H9 (cell line): ENCODE measurements around the gene C13orf42. TPM values are rescaled to one million over a fixed set of nuclear protein-coding genes. Genes with fewer than 3 reads are reported as not detected.

Experiments
- DNase-seq: peaks from one replicate; pipeline ENCODE4 v3.0.0-alpha.2; 2017
- H2AFZ ChIP-seq: one replicate; pipeline ENCODE4 v1.6.1; 2013; ENCODE audit warnings: mild to moderate bottlenecking, low read length, control low read depth, moderate library complexity
- H2AK5ac ChIP-seq: 2 replicates; pipeline ENCODE4 v1.6.1; 2013; ENCODE audit warnings: low read length, control low read depth, mixed read lengths; ENCODE audit not compliant: insufficient read length
- H2BK120ac ChIP-seq: one replicate; pipeline ENCODE4 v1.6.1; 2013; ENCODE audit warnings: low read depth, mild to moderate bottlenecking, low read length, control low read depth, inconsistent platforms; ENCODE audit not compliant: poor library complexity, severe bottlenecking
- H2BK12ac ChIP-seq: 2 replicates; pipeline ENCODE4 v1.6.1; 2013; ENCODE audit warnings: low read length, control low read depth, mixed read lengths, low read depth; ENCODE audit not compliant: insufficient read length
- H2BK15ac ChIP-seq: 2 replicates; pipeline ENCODE4 v1.6.1; 2013; ENCODE audit warnings: low read depth, low read length, control low read depth
- H2BK20ac ChIP-seq: one replicate; pipeline ENCODE4 v1.6.1; 2013; ENCODE audit warnings: low read depth, mild to moderate bottlenecking, low read length, control low read depth, inconsistent platforms; ENCODE audit not compliant: poor library complexity, severe bottlenecking
- H2BK5ac ChIP-seq: 2 replicates; pipeline ENCODE4 v1.6.1; 2013; ENCODE audit warnings: low read length, control low read depth, mixed read lengths; ENCODE audit not compliant: insufficient read length
- H3K14ac ChIP-seq: 2 replicates; pipeline ENCODE4 v1.6.1; 2013; ENCODE audit warnings: low read length, control low read depth; ENCODE audit not compliant: insufficient read depth
- H3K18ac ChIP-seq: 2 replicates; pipeline ENCODE4 v1.6.1; 2013; ENCODE audit warnings: low read depth, mild to moderate bottlenecking, mixed read lengths, low read length, control low read depth; ENCODE audit not compliant: insufficient read length
- H3K23ac ChIP-seq: 2 replicates; pipeline ENCODE4 v1.6.1; 2013; ENCODE audit warnings: low read length, control low read depth, mixed read lengths, low read depth; ENCODE audit not compliant: insufficient read length
- H3K23me2 ChIP-seq: 2 replicates; pipeline ENCODE4 v1.6.1; 2013; ENCODE audit warnings: low read depth, mild to moderate bottlenecking, mixed read lengths, low read length, control low read depth; ENCODE audit not compliant: insufficient read length, poor library complexity, severe bottlenecking
- H3K27ac ChIP-seq: 2 replicates; pipeline ENCODE4 v1.5.1; 2013; ENCODE audit warnings: low read length, control low read depth, mixed read lengths, low read depth; ENCODE audit not compliant: insufficient read length
- H3K27me3 ChIP-seq: 2 replicates; pipeline ENCODE4 v1.6.1; 2013; ENCODE audit warnings: low read length, control low read depth, inconsistent platforms; ENCODE audit not compliant: insufficient read depth
- H3K4ac ChIP-seq: 2 replicates; pipeline ENCODE4 v1.6.1; 2013; ENCODE audit warnings: low read depth, mild to moderate bottlenecking, control low read depth, inconsistent platforms, low read length, moderate library complexity
- H3K4me1 ChIP-seq: 2 replicates; pipeline ENCODE4 v1.6.1; 2013; ENCODE audit warnings: low read length, control low read depth, inconsistent platforms; ENCODE audit not compliant: insufficient read depth
- H3K4me2 ChIP-seq: 2 replicates; pipeline ENCODE4 v1.6.1; 2013; ENCODE audit warnings: low read length, control low read depth, mixed read lengths; ENCODE audit not compliant: insufficient read length, insufficient read depth
- H3K56ac ChIP-seq: 2 replicates; pipeline ENCODE4 v1.6.1; 2013; ENCODE audit warnings: low read depth, mild to moderate bottlenecking, mixed read lengths, low read length, control low read depth; ENCODE audit not compliant: insufficient read length
- H3K79me1 ChIP-seq: 2 replicates; pipeline ENCODE4 v1.6.1; 2013; ENCODE audit warnings: low read depth, mild to moderate bottlenecking, moderate library complexity, low read length, control low read depth, inconsistent platforms; ENCODE audit not compliant: insufficient read depth, poor library complexity, severe bottlenecking
- H3K79me2 ChIP-seq: 2 replicates; pipeline ENCODE4 v1.6.1; 2013; ENCODE audit warnings: low read length, control low read depth, inconsistent platforms; ENCODE audit not compliant: insufficient read depth
- H3K9ac ChIP-seq: 2 replicates; pipeline ENCODE4 v1.6.1; 2013; ENCODE audit warnings: low read length, control low read depth, mixed read lengths; ENCODE audit not compliant: insufficient read length; ENCODE audit errors: extremely low read depth
- H3K9me3 ChIP-seq: one replicate; pipeline ENCODE4 v1.6.1; 2013; ENCODE audit warnings: low read depth, low read length, inconsistent platforms; ENCODE audit not compliant: control insufficient read depth
- H3T11ph ChIP-seq: one replicate; pipeline ENCODE4 v1.6.1; 2013; ENCODE audit warnings: mild to moderate bottlenecking, low read length, control low read depth, inconsistent platforms
- H4K20me1 ChIP-seq: one replicate; pipeline ENCODE4 v1.6.1; 2013; ENCODE audit not compliant: control insufficient read depth, insufficient read length, insufficient read depth
- H4K5ac ChIP-seq: 2 replicates; pipeline ENCODE4 v1.6.1; 2013; ENCODE audit warnings: low read depth, mild to moderate bottlenecking, mixed read lengths, low read length, control low read depth; ENCODE audit not compliant: insufficient read length
- H4K8ac ChIP-seq: replicated peaks from 2 replicates; pipeline ENCODE4 v1.6.1; 2013; ENCODE audit warnings: low read length, control low read depth, mixed read lengths, low read depth; ENCODE audit not compliant: insufficient read length
- H4K91ac ChIP-seq: 2 replicates; pipeline ENCODE4 v1.6.1; 2013; ENCODE audit warnings: low read depth, mild to moderate bottlenecking, moderate library complexity, mixed read lengths, low read length, control low read depth; ENCODE audit not compliant: insufficient read length
- H3K27ac Mint-ChIP-seq, 3 experiments: 2 replicates in 2 of 3; 3 replicates in 1 of 3; pipeline ENCODE4 v1.8.0; 2020 to 2021; ENCODE audit warnings: mixed read lengths in 3 of 3, mild to moderate bottlenecking in 1 of 3, moderate library complexity in 1 of 3
- H3K27me3 Mint-ChIP-seq: 2 replicates; pipeline ENCODE4 v1.8.0; 2021; ENCODE audit warnings: low read depth, mild to moderate bottlenecking, moderate library complexity, mixed read lengths
- H3K36me3 Mint-ChIP-seq, 3 experiments: 2 replicates in 2 of 3; 3 replicates in 1 of 3; pipeline ENCODE4 v1.8.0; 2020 to 2021; ENCODE audit warnings: low read depth in 3 of 3, mixed read lengths in 3 of 3; ENCODE audit not compliant: insufficient read depth in 1 of 3
- H3K4me1 Mint-ChIP-seq, 2 experiments: 2 replicates each; pipeline ENCODE4 v1.8.0; 2020; ENCODE audit warnings: mixed read lengths in 2 of 2
- H3K4me3 Mint-ChIP-seq, 2 experiments: 2 replicates in 1 of 2; 3 replicates in 1 of 2; pipeline ENCODE4 v1.8.0; 2020 to 2021; ENCODE audit warnings: mild to moderate bottlenecking in 2 of 2, mixed read lengths in 2 of 2, moderate library complexity in 1 of 2
- H3K9me3 Mint-ChIP-seq, 2 experiments: 2 replicates in 1 of 2; 3 replicates in 1 of 2; pipeline ENCODE4 v1.8.0; 2020; ENCODE audit warnings: mild to moderate bottlenecking in 2 of 2, mixed read lengths in 2 of 2, moderate library complexity in 1 of 2
- CTCF ChIP-seq: fragments of 200-600 bp; sonication (generic); conservative IDR thresholded peaks from 3 replicates; pipeline ENCODE4 v1.8.0; 2021; ENCODE audit warnings: antibody characterized with exemption, mild to moderate bottlenecking
- WGBS: extraction: QIAGEN DNeasy Blood & Tissue Kit; methylation state at CpG from one replicate; pipeline ENCODE4 v1.1.7; 2013; ENCODE audit warnings: missing lambda C conversion rate, low lambda C conversion rate, mixed read lengths; ENCODE audit not compliant: insufficient read length; ENCODE audit errors: extremely low coverage; 5-methylcytosine and 5-hydroxymethylcytosine counted together
- total RNA-seq: library from RNA; stranded (reverse); gene quantifications from 2 replicates; pipeline ENCODE4 v1.2.1, GENCODE V29; 2021

C13orf42 gene
- total RNA-seq, 1 experiment from 2014 or later: 16.5 TPM

- H2BK12ac ChIP-seq: no peak overlapping the region
- H3K4me1 ChIP-seq: no peaks in the 10 kb centered on the region
- no peak overlapping the region for H4K5ac ChIP-seq
- H3T11ph ChIP-seq: no peak overlapping the region
- H3K56ac ChIP-seq: no peak overlapping the region
- H4K91ac ChIP-seq: no peak overlapping the region
- no peak overlapping the region for H3K4me2 ChIP-seq
- Mint-ChIP-seq H3K4me1 (peaks cover 0 to 4% of the 10 kb centered on the region in 2 experiments; a peak in 1 of 4 replicates), H3K27me3 (no peaks in the 10 kb centered on the region; the same call in 1 of the 2 replicates), H3K9me3 (no peaks in the 10 kb centered on the region), H3K36me3 (no peaks in the 10 kb centered on the region), H3K27ac (no peak overlapping the region), H3K4me3 (no peak overlapping the region)
- no peak overlapping the region for H3K4ac ChIP-seq
- no peaks in the 10 kb centered on the region for H4K20me1 ChIP-seq
- H3K79me2 ChIP-seq: no peaks in the 10 kb centered on the region
- no peaks in the 10 kb centered on the region for H3K23me2 ChIP-seq
- no peak overlapping the region for H2BK120ac ChIP-seq
- no peak overlapping the region for H3K14ac ChIP-seq
- H3K9me3 ChIP-seq: no peaks in the 10 kb centered on the region
- 0 out of 2 replicates have a peak, but pooled peaks cover 3% of the 10 kb centered on the region for H3K27me3 ChIP-seq
- no peak overlapping the region for H3K18ac ChIP-seq
- no peak overlapping the region for H2AFZ ChIP-seq
- no peak for TF ChIP-seq CTCF
- H3K27ac ChIP-seq: no peak overlapping the region
- no peak overlapping the region for H4K8ac ChIP-seq
- no peak overlapping the region for H2BK15ac ChIP-seq
- no peak overlapping the region for H2BK20ac ChIP-seq
- H3K23ac ChIP-seq: no peak overlapping the region
- no peak for DNase-seq
- no peaks in the 10 kb centered on the region for H3K79me1 ChIP-seq
- no peak overlapping the region for H2BK5ac ChIP-seq
- no peak overlapping the region for H2AK5ac ChIP-seq
- WGBS: no CpG with 5 or more reads among the region's 14 CpGs
- no peak overlapping the region for H3K9ac ChIP-seq
Measured at GRCh38 chr13:51050021-51050830, 60.8 kb downstream of the C13orf42 start.
